H1 (cell line): ENCODE results near the gene DNM2. TPM values are rescaled to one million over a fixed set of nuclear protein-coding genes. Genes with fewer than 3 reads are reported as not detected.

Experiments
- CTCF ChIA-PET: fragments of 300-600 bp; sonication (Branson Sonifier 250); formaldehyde crosslinking; loops from one replicate; lab custom pipeline; 2021; ENCODE audit not compliant: partially characterized antibody; lab: Charles Lee
- POLR2A ChIA-PET: fragments of 300-600 bp; sonication (Branson Sonifier 250); formaldehyde crosslinking; loops from one replicate; lab custom pipeline; 2021; ENCODE audit warnings: inconsistent platforms; ENCODE audit not compliant: partially characterized antibody; lab: Charles Lee
- DNase-seq, 2 experiments: peaks; one replicate each; pipeline versions ENCODE4 v3.0.0 to v3.0.0-alpha.2; 2010 to 2022; ENCODE audit warnings: low spot score in 2 of 2, low read depth in 1 of 2, mixed read lengths in 1 of 2
- FAIRE-seq: peaks from 2 replicates; lab custom pipeline; 2011; peaks lifted over from hg19 to GRCh38; lab: Jason Lieb, UNC
- H2AFZ ChIP-seq: 2 replicates; pipeline ENCODE4 v1.8.1; 2012; ENCODE audit warnings: low read length, inconsistent platforms
- H2AK5ac ChIP-seq: 2 replicates; pipeline ENCODE4 v1.6.1; 2013; ENCODE audit warnings: low read depth, low read length
- H2BK120ac ChIP-seq: replicated peaks from 2 replicates; pipeline ENCODE3; 2013; ENCODE audit warnings: low read depth, low read length, inconsistent platforms
- H2BK12ac ChIP-seq: 2 replicates; pipeline ENCODE4 v1.6.1; 2013; ENCODE audit warnings: low read depth, low read length
- H2BK15ac ChIP-seq: 2 replicates; pipeline ENCODE4 v1.6.1; 2013; ENCODE audit warnings: low read length
- H2BK20ac ChIP-seq: 2 replicates; pipeline ENCODE4 v1.6.1; 2013; ENCODE audit warnings: low read length
- H2BK5ac ChIP-seq: 2 replicates; pipeline ENCODE4 v1.6.1; 2013; ENCODE audit warnings: low read depth, low read length
- H3K14ac ChIP-seq: 2 replicates; pipeline ENCODE4 v1.6.1; 2013; ENCODE audit warnings: inconsistent platforms; ENCODE audit not compliant: insufficient read length
- H3K18ac ChIP-seq: 2 replicates; pipeline ENCODE4 v1.6.1; 2013; ENCODE audit warnings: low read length; ENCODE audit errors: extremely low read depth
- H3K23ac ChIP-seq: 2 replicates; pipeline ENCODE4 v1.6.1; 2013; ENCODE audit warnings: inconsistent platforms; ENCODE audit not compliant: insufficient read length
- H3K23me2 ChIP-seq: 2 replicates; pipeline ENCODE4 v1.6.1; 2013; ENCODE audit warnings: low read depth, low read length
- H3K27ac ChIP-seq: 2 replicates; pipeline ENCODE4 v1.6.1; 2011; ENCODE audit warnings: low read depth, low read length, inconsistent platforms
- H3K27me3 ChIP-seq, 4 experiments: replicated peaks in 1 of 4; 1 replicate in 1 of 4; 2 replicates in 3 of 4; pipeline versions ENCODE4 v1.6.1 to v1.8.1; 2011 to 2013; ENCODE audit warnings: low read length in 3 of 4, mild to moderate bottlenecking in 3 of 4, inconsistent platforms in 2 of 4, mixed read lengths in 2 of 4, moderate library complexity in 1 of 4; ENCODE audit not compliant: control insufficient read depth in 3 of 4, insufficient read depth in 3 of 4; ENCODE audit errors: extremely low read depth in 1 of 4
- H3K36me3 ChIP-seq, 4 experiments: 2 replicates each; pipeline versions ENCODE4 v1.6.1 to v1.8.1; 2011 to 2013; ENCODE audit warnings: mild to moderate bottlenecking in 4 of 4, low read length in 3 of 4, moderate library complexity in 2 of 4, control low read depth in 1 of 4, inconsistent platforms in 1 of 4; ENCODE audit not compliant: insufficient read depth in 4 of 4, control insufficient read depth in 2 of 4
- H3K4ac ChIP-seq: replicated peaks from 2 replicates; pipeline ENCODE3; 2013; ENCODE audit warnings: low read length, low read depth, mixed read lengths, inconsistent platforms; ENCODE audit not compliant: insufficient read length
- H3K4me1 ChIP-seq, 4 experiments: replicated peaks in 1 of 4; 1 replicate in 1 of 4; 2 replicates in 3 of 4; pipeline versions ENCODE4 v1.6.1 to v1.8.1; 2011 to 2013; ENCODE audit warnings: low read length in 3 of 4, inconsistent platforms in 2 of 4, mixed read lengths in 1 of 4; ENCODE audit not compliant: insufficient read depth in 4 of 4, control insufficient read depth in 3 of 4
- H3K4me2 ChIP-seq, 2 experiments: 2 replicates each; pipeline versions ENCODE4 v1.6.1 to v1.8.1; 2011 to 2013; ENCODE audit warnings: low read depth in 2 of 2, low read length in 2 of 2, control low read depth in 1 of 2, inconsistent platforms in 1 of 2, mild to moderate bottlenecking in 1 of 2; ENCODE audit not compliant: insufficient read depth in 1 of 2
- H3K4me3 ChIP-seq, 4 experiments: fragments of 200-600, 300-600 bp in 1 of 4; sonication (generic), shearing (Covaris generic), sonication (Bioruptor Twin) in 1 of 4; 2 replicates each; pipeline versions ENCODE4 v1.5.1 to v1.8.1; 2011 to 2016; ENCODE audit warnings: low read length in 4 of 4, low read depth in 3 of 4, control low read depth in 2 of 4, inconsistent platforms in 2 of 4, mild to moderate bottlenecking in 2 of 4, mixed read lengths in 1 of 4, moderate library complexity in 1 of 4; ENCODE audit not compliant: insufficient read depth in 2 of 4; ENCODE audit errors: extremely low read depth in 1 of 4
- H3K56ac ChIP-seq: replicated peaks from 2 replicates; pipeline ENCODE3; 2013; ENCODE audit warnings: low read depth, mild to moderate bottlenecking, mixed read lengths, low read length, inconsistent platforms; ENCODE audit not compliant: insufficient read length
- H3K79me1 ChIP-seq: 2 replicates; pipeline ENCODE4 v1.6.1; 2013; ENCODE audit warnings: low read depth, low read length, control low read depth
- H3K79me2 ChIP-seq, 2 experiments: 2 replicates each; pipeline versions ENCODE4 v1.6.1 to v1.8.1; 2012 to 2013; ENCODE audit warnings: low read length in 2 of 2, mild to moderate bottlenecking in 2 of 2, inconsistent platforms in 1 of 2; ENCODE audit not compliant: insufficient read depth in 2 of 2, control insufficient read depth in 1 of 2
- H3K9ac ChIP-seq, 4 experiments: replicated peaks in 1 of 4; 1 replicate in 1 of 4; 2 replicates in 3 of 4; pipeline versions ENCODE4 v1.6.1 to v1.8.1; 2011 to 2013; ENCODE audit warnings: low read depth in 3 of 4, low read length in 3 of 4, control low read depth in 2 of 4, mild to moderate bottlenecking in 2 of 4, moderate library complexity in 2 of 4, inconsistent platforms in 1 of 4; ENCODE audit errors: extremely low read depth in 1 of 4
- H3K9me3 ChIP-seq, 2 experiments: 2 replicates each; pipeline versions ENCODE4 v1.6.1 to v1.8.1; 2012 to 2013; ENCODE audit warnings: mild to moderate bottlenecking in 2 of 2, moderate library complexity in 2 of 2, control low read depth in 1 of 2, inconsistent platforms in 1 of 2, low read depth in 1 of 2, low read length in 1 of 2, mixed read lengths in 1 of 2; ENCODE audit not compliant: insufficient read depth in 2 of 2
- H4K20me1 ChIP-seq, 2 experiments: replicated peaks in 1 of 2; 2 replicates each; pipeline versions ENCODE3 to v1.8.1; 2011 to 2013; ENCODE audit warnings: inconsistent platforms in 2 of 2, low read length in 2 of 2, mild to moderate bottlenecking in 1 of 2; ENCODE audit not compliant: insufficient read depth in 2 of 2, control insufficient read depth in 1 of 2
- H4K5ac ChIP-seq: 2 replicates; pipeline ENCODE4 v1.6.1; 2013; ENCODE audit warnings: low read length, low read depth, mixed read lengths, inconsistent platforms; ENCODE audit not compliant: insufficient read length
- H4K8ac ChIP-seq: 2 replicates; pipeline ENCODE4 v1.8.0; 2013; ENCODE audit warnings: mild to moderate bottlenecking, moderate library complexity, low read length, inconsistent platforms; ENCODE audit not compliant: insufficient read depth; ENCODE audit errors: extremely low read depth
- H4K91ac ChIP-seq: replicated peaks from 2 replicates; pipeline ENCODE3; 2013; ENCODE audit warnings: low read length, mixed read lengths, inconsistent platforms; ENCODE audit not compliant: insufficient read length
- BACH1 ChIP-seq: IDR thresholded peaks from 2 replicates; pipeline ENCODE4 v1.6.1; 2012; ENCODE audit warnings: low read length, improper control_type of control experiment
- BRCA1 ChIP-seq: IDR thresholded peaks from 2 replicates; pipeline ENCODE4 v1.6.1; 2012; ENCODE audit warnings: low read depth, low read length, improper control_type of control experiment
- GTF2F1 ChIP-seq: IDR thresholded peaks from 2 replicates; pipeline ENCODE4 v1.6.1; 2012; ENCODE audit warnings: low read depth, low read length, improper control_type of control experiment, borderline replicate concordance
- KDM5A ChIP-seq: fragments of 200-600 bp; IDR thresholded peaks from 2 replicates; pipeline ENCODE4 v1.7.1; 2012; ENCODE audit warnings: mild to moderate bottlenecking, low read length, inconsistent platforms, mixed read lengths
- SIX5 ChIP-seq: IDR thresholded peaks from 2 replicates; pipeline ENCODE4 v1.6.1; 2011; ENCODE audit warnings: mild to moderate bottlenecking, low read depth, low read length
- SP2 ChIP-seq: IDR thresholded peaks from 2 replicates; pipeline ENCODE4 v1.6.1; 2012; ENCODE audit warnings: mild to moderate bottlenecking, low read length, inconsistent platforms
- SRF ChIP-seq: IDR thresholded peaks from 2 replicates; pipeline ENCODE4 v1.6.1; 2011; ENCODE audit warnings: mild to moderate bottlenecking, low read depth, low read length, moderate library complexity
- WGBS, 2 experiments: shearing (Covaris generic) in 1 of 2; methylation state at CpG; one replicate each; pipeline versions ENCODE4 v1.1.6 to v1.1.7; 2013 to 2015; ENCODE audit warnings: low lambda C conversion rate in 2 of 2, mixed read lengths in 2 of 2, inconsistent platforms in 1 of 2, low coverage in 1 of 2, missing lambda C conversion rate in 1 of 2; ENCODE audit not compliant: insufficient replicate concordance in 2 of 2, insufficient coverage in 1 of 2, insufficient read length in 1 of 2; ENCODE audit errors: extremely low coverage in 1 of 2, missing lambda C conversion rate in 1 of 2; 5-methylcytosine and 5-hydroxymethylcytosine counted together
- polyA plus RNA-seq, 7 experiments: library from polyadenylated mRNA; depleted of rRNA in 3 of 7; stranded (reverse) in 5 of 7; unstranded in 2 of 7; fragments of >200 nt in 5 of 7; fragments of 200-250 nt in 2 of 7; gene quantifications; 1 replicate in 5 of 7; 2 replicates in 1 of 7; 4 replicates in 1 of 7; pipeline versions ENCODE4 v1.2.1 to v1.2.3, GENCODE V29; 2011 to 2013; ENCODE audit warnings: missing spikeins in 2 of 7, mixed read lengths in 2 of 7
- total RNA-seq: library from RNA; stranded (reverse); fragmentation: NEBNext Ultra II Directional; extraction: Animal tissue kit (Norgen Biotek cat#: 25700); gene quantifications from 2 replicates; pipeline ENCODE4 v1.2.1, GENCODE V29; 2021
- TF ChIP-seq, protein P1 (sequence below): IDR thresholded peaks from 2 replicates; pipeline ENCODE4 v1.6.1; 2012; ENCODE audit warnings: low read length, inconsistent platforms
- TF ChIP-seq, protein P2 (sequence below): IDR thresholded peaks from 2 replicates; pipeline ENCODE4 v1.6.1; 2011; ENCODE audit warnings: low read length, improper control_type of control experiment

DNM2 gene
- total and polyA plus RNA-seq, 2 of the 8 experiments (the other 6 are each of a cell fraction or from before 2014, with no cell fraction given): 61.9 to 120 TPM

DNA sequence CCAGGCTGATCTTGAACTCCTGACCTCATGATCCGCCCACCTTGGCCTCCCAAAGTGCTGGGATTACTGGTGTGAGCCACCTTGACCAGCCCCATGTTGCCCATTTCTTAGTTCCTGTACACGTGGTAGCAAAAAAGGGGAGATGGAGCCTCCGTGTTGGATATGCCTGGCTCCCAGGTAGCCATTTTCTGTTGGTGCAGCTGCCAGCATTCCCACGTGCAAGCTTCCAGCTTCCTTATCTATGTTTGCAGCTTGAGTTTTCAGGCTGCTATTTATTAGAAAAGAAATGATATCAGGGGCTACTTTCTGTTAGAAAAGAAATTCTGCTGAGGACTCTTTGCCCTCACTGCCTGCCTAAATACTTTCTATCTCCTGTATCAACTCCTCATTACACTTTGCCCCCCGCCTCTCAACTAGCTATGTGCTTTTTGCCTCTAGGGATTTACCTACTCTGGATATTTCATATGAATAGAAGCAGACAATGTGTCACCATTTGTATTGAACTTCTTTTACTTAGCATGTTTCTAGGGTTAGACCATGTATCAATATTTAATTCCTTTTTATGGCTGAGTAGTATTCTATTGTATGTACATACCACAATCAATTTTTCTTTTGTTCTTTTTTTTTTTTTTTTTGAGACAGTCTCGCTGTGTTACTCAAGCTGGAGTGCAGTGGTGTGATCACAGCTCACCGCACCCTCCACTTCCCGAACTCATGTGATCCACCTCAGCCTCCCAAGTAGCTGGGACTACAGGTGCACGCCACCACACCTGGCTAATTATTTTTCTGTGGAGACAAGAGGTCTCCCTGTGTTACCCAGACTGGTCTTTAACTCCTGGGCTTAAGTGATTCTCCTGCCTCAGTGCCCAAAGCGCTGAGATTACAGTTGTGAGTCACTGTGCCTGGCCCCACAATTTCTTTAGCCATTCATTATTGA lies 121.5 kb downstream of the DNM2 start:
- Histone ChIP-seq H4K8ac (no peak overlapping the region), H3K9me3 (peaks cover 0 to 4% of the 10 kb centered on the region in 2 experiments; a peak in 1 of 4 replicates), H3K9ac (no peak overlapping the region), H2BK5ac (no peak overlapping the region), H4K20me1 (peaks cover 0 to 5% of the 10 kb centered on the region in 2 experiments), H3K79me2 (no peaks in the 10 kb centered on the region), H2BK15ac (no peak overlapping the region), H3K14ac (no peak overlapping the region), H3K4me2 (no peak overlapping the region), H3K18ac (no peak overlapping the region), H2AFZ (no peak overlapping the region), H2AK5ac (no peak overlapping the region), H3K4ac (no peak overlapping the region), H3K4me1 (peaks cover 3 to 10% (median 6%) of the 10 kb centered on the region in 4 experiments), H2BK12ac (no peak overlapping the region), H3K23me2 (peaks cover 8% of the 10 kb centered on the region; the same call in 1 of the 2 replicates), H3K79me1 (peaks cover 4% of the 10 kb centered on the region; the same call in 1 of the 2 replicates), H3K4me3 (no peak overlapping the region), H2BK120ac (no peak overlapping the region), H3K23ac (no peak overlapping the region), H3K36me3 (no peaks in the 10 kb centered on the region; a peak in 1 of 8 replicates), H3K27ac (no peak overlapping the region), H3K56ac (no peak overlapping the region), H4K91ac (no peak overlapping the region), H2BK20ac (no peak overlapping the region), H4K5ac (no peak overlapping the region), H3K27me3 (peaks cover 0 to 4% (median 0%) of the 10 kb centered on the region in 4 experiments; a peak in 1 of 7 replicates)
- no peak for DNase-seq
- FAIRE-seq: no peak
- ChIA-PET POLR2A (interaction anchor here (0.6 to 1.4 kb wide), 3 partner anchors 13 to 112 kb away, joined by 3 read pairs; no protein-coding TSS in a partner anchor), CTCF (interaction anchor here (2.1 to 21.2 kb wide), 3 partner anchors 11 to 26 kb away, joined by 7 to 249 read pairs (median 77); no protein-coding TSS in a partner anchor)
- 86% methylated on average over 10 of the region's 10 CpGs; no CpG with 5 or more reads in 1 of the 2 experiments for WGBS, 2 experiments
- TF ChIP-seq BACH1: no peak
- TF ChIP-seq, protein P1, sequence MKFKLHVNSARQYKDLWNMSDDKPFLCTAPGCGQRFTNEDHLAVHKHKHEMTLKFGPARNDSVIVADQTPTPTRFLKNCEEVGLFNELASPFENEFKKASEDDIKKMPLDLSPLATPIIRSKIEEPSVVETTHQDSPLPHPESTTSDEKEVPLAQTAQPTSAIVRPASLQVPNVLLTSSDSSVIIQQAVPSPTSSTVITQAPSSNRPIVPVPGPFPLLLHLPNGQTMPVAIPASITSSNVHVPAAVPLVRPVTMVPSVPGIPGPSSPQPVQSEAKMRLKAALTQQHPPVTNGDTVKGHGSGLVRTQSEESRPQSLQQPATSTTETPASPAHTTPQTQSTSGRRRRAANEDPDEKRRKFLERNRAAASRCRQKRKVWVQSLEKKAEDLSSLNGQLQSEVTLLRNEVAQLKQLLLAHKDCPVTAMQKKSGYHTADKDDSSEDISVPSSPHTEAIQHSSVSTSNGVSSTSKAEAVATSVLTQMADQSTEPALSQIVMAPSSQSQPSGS: no peak
- TF ChIP-seq SIX5: no peak
- no peak for TF ChIP-seq BRCA1
- TF ChIP-seq GTF2F1: no peak
- TF ChIP-seq KDM5A: no peak
- TF ChIP-seq, protein P2, sequence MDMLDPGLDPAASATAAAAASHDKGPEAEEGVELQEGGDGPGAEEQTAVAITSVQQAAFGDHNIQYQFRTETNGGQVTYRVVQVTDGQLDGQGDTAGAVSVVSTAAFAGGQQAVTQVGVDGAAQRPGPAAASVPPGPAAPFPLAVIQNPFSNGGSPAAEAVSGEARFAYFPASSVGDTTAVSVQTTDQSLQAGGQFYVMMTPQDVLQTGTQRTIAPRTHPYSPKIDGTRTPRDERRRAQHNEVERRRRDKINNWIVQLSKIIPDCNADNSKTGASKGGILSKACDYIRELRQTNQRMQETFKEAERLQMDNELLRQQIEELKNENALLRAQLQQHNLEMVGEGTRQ: no peak
- TF ChIP-seq SP2: no peak
- no peak for TF ChIP-seq SRF
